ENCODE results near the gene KCNQ5. TPM values are rescaled to one million over a fixed set of nuclear protein-coding genes. Genes with fewer than 3 reads are reported as not detected.

Gene KCNQ5
- total and polyA plus RNA-seq, 2 of the 8 experiments (the other 6 are each of a cell fraction or from before 2014, with no cell fraction given), result 0.83 to 1.2 TPM

DNA sequence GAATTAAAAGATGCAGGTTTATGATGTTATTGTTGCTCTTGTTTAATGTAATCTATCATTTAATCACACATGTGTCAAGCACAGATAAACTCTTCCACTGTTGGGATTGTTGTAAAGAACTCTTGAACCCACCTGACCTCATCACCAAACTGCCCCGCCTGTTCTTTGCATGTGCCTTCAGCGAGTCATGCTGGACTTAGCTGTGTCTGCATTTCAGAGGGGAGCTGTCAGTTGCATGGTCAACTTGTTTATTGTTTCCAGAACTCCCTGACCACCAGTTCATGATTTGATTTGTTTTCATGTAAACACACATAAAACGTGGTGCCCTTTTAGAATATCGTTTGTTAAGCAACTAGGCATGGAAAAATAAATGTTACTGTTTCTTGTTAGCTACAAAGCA lies 509.8 kb downstream of the KCNQ5 start:
- Histone ChIP-seq H3K23ac (ENCODE audit: insufficient read length) (no peak overlapping the region), H4K91ac (replicated peaks; ENCODE audit: insufficient read length, low read length) (no peak overlapping the region), H3K4me3 (ENCODE audit: extremely low read depth in 1 of 4, insufficient read depth in 2 of 4, low read depth in 3 of 4, low read length in 4 of 4) (no peak overlapping the region), H3K23me2 (ENCODE audit: low read depth, low read length) (no peaks in the 10 kb centered on the region), H3K4me1 (replicated peaks in 1 of 4; ENCODE audit: control insufficient read depth in 3 of 4, insufficient read depth in 4 of 4, low read length in 3 of 4) (no peaks in the 10 kb centered on the region), H2BK5ac (ENCODE audit: low read depth, low read length) (no peak overlapping the region), H3K27me3 (replicated peaks in 1 of 4; ENCODE audit: control insufficient read depth in 3 of 4, extremely low read depth in 1 of 4, insufficient read depth in 3 of 4, low read length in 3 of 4) (no peaks in the 10 kb centered on the region), H3K79me2 (ENCODE audit: control insufficient read depth in 1 of 2, insufficient read depth in 2 of 2, low read length in 2 of 2) (no peaks in the 10 kb centered on the region), H3K18ac (ENCODE audit: extremely low read depth, low read length) (no peak overlapping the region), H2AFZ (ENCODE audit: low read length) (no peak overlapping the region), H3K4me2 (ENCODE audit: insufficient read depth in 1 of 2, low read depth in 2 of 2, low read length in 2 of 2) (no peak overlapping the region), H2BK15ac (ENCODE audit: low read length) (no peak overlapping the region), H2BK120ac (replicated peaks; ENCODE audit: low read depth, low read length) (no peak overlapping the region), H3K36me3 (ENCODE audit: control insufficient read depth in 2 of 4, insufficient read depth in 4 of 4, low read length in 3 of 4) (no peaks in the 10 kb centered on the region), H3K9ac (replicated peaks in 1 of 4; ENCODE audit: extremely low read depth in 1 of 4, low read depth in 3 of 4, low read length in 3 of 4) (no peak overlapping the region), H2BK20ac (ENCODE audit: low read length) (no peak overlapping the region), H4K5ac (ENCODE audit: insufficient read length, low read depth, low read length) (no peak overlapping the region), H3K56ac (replicated peaks; ENCODE audit: insufficient read length, low read depth, low read length) (no peak overlapping the region), H4K20me1 (replicated peaks in 1 of 2; ENCODE audit: control insufficient read depth in 1 of 2, insufficient read depth in 2 of 2, low read length in 2 of 2) (no peaks in the 10 kb centered on the region), H3K14ac (ENCODE audit: insufficient read length) (no peak overlapping the region), H3K27ac (ENCODE audit: low read depth, low read length) (no peak overlapping the region), H2BK12ac (ENCODE audit: low read depth, low read length) (no peak overlapping the region), H3K9me3 (ENCODE audit: insufficient read depth in 2 of 2, low read depth in 1 of 2, low read length in 1 of 2) (no peaks in the 10 kb centered on the region), H3K79me1 (ENCODE audit: low read depth, low read length) (no peaks in the 10 kb centered on the region), H4K8ac (ENCODE audit: extremely low read depth, insufficient read depth, low read length) (no peak overlapping the region), H3K4ac (replicated peaks; ENCODE audit: insufficient read length, low read depth, low read length) (no peak overlapping the region), H2AK5ac (ENCODE audit: low read depth, low read length) (no peak overlapping the region)
- TF ChIP-seq RAD21 (IDR thresholded peaks at IDR 0.05 in 1 of 2, conservative IDR thresholded peaks at IDR 0.05 in 1 of 2; ENCODE audit: low read depth in 2 of 2, low read length in 2 of 2) (no peak), JUN (IDR thresholded peaks at IDR 0.05; ENCODE audit: low read depth, low read length) (no peak), CTBP2 (IDR thresholded peaks at IDR 0.05; ENCODE audit: borderline replicate concordance, insufficient read depth, insufficient read length, low read length) (no peak), FOSL1 (IDR thresholded peaks at IDR 0.05; ENCODE audit: insufficient read depth, low read depth, low read length) (no peak), GTF2F1 (IDR thresholded peaks at IDR 0.05; ENCODE audit: borderline replicate concordance, low read depth, low read length) (no peak), TEAD4 (IDR thresholded peaks at IDR 0.05; ENCODE audit: low read depth, low read length) (no peak), BRCA1 (IDR thresholded peaks at IDR 0.05; ENCODE audit: low read depth, low read length) (no peak), NRF1 (IDR thresholded peaks at IDR 0.05; ENCODE audit: low read depth, low read length) (no peak), ATF3 (IDR thresholded peaks at IDR 0.05; ENCODE audit: insufficient read depth, low read depth, low read length) (no peak), SP2 (IDR thresholded peaks at IDR 0.05; ENCODE audit: low read length) (no peak), NANOG (IDR thresholded peaks at IDR 0.05; ENCODE audit: insufficient read depth, low read depth, low read length, poor library complexity, severe bottlenecking) (no peak), TCF12 (IDR thresholded peaks at IDR 0.05; ENCODE audit: low read depth, low read length) (no peak), HDAC2 (IDR thresholded peaks at IDR 0.05; ENCODE audit: borderline replicate concordance in 1 of 2, low read depth in 2 of 2, low read length in 2 of 2) (no peak)
- DNase-seq (ENCODE audit: low read depth in 1 of 2, low spot score in 2 of 2) (no peak), FAIRE-seq (no peak)
- 90% methylated on average over 4 of the region's 4 CpGs; no CpG with 5 or more reads in 1 of the 2 experiments for WGBS, 2 experiments (ENCODE audit: extremely low coverage in 1 of 2, insufficient coverage in 1 of 2, insufficient read length in 1 of 2, insufficient replicate concordance in 2 of 2, low coverage in 1 of 2, low lambda C conversion rate in 2 of 2, missing lambda C conversion rate in 1 of 2)
- CTCF ChIA-PET (ENCODE audit: partially characterized antibody), result interaction anchor here (0.6 to 13.4 kb wide), 14 partner anchors 11 to 719 kb away, joined by 3 to 168 read pairs (median 6); partner anchors contain the start of gene KCNQ5
- POLR2A ChIA-PET (ENCODE audit: partially characterized antibody), result no interaction called here

Data from H1 (cell line).